ENCODE measurements around the gene ACADL.

ACADL gene

GRCh38 chr2:210207929-210208328 is 17.3 kb downstream of the ACADL start:
- Histone ChIP-seq H3K4me1 (ENCODE audit: control insufficient read depth, insufficient read depth, low read length, poor library complexity, severe bottlenecking) (no peaks in the 10 kb centered on the region), H3K36me3 (ENCODE audit: control insufficient read depth, insufficient read depth, low read length) (no peaks in the 10 kb centered on the region), H3K9me3 (ENCODE audit: control insufficient read depth, low read length) (no peaks in the 10 kb centered on the region), H3K4me3 (ENCODE audit: insufficient read depth, low read depth, low read length, poor library complexity, severe bottlenecking) (no peak overlapping the region), H3K27ac (ENCODE audit: insufficient read depth, low read length, poor library complexity, severe bottlenecking) (no peak overlapping the region), H3K27me3 (replicated peaks; ENCODE audit: control insufficient read depth, insufficient read depth, low read length, poor library complexity, severe bottlenecking) (peaks cover 3% of the 10 kb centered on the region)
- no peak for DNase-seq

DNA sequence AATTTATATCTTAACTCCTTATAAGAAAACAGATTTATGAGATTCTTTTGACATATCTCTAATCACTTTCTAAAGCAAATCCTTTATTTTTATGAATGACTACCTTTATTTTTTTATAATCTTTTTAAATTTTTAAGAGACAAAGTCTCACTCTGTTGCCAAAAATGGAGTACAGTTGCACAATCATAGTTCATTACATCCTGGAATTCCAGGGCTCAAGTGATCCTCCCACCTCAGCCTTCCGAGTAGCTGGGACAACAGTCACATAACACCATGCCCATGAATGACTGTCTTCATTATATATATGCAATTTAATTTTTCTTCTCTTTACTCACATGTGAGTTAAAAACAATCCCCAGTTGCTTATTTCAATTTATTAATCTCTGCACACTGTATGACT is 21.7 kb downstream of the ACADL start:
- no peak overlapping the region for H3K27ac ChIP-seq (ENCODE audit: insufficient read depth, low read length, poor library complexity, severe bottlenecking)

GRCh38 chr2:210203147-210203546 is 22.1 kb downstream of the ACADL start:
- Histone ChIP-seq H3K4me1 (ENCODE audit: control insufficient read depth, insufficient read depth, low read length, poor library complexity, severe bottlenecking) (no peaks in the 10 kb centered on the region), H3K4me3 (ENCODE audit: insufficient read depth, low read depth, low read length, poor library complexity, severe bottlenecking) (no peak overlapping the region), H3K27me3 (replicated peaks; ENCODE audit: control insufficient read depth, insufficient read depth, low read length, poor library complexity, severe bottlenecking) (peaks cover 3% of the 10 kb centered on the region), H3K9me3 (ENCODE audit: control insufficient read depth, low read length) (no peaks in the 10 kb centered on the region), H3K27ac (ENCODE audit: insufficient read depth, low read length, poor library complexity, severe bottlenecking) (no peak overlapping the region), H3K36me3 (ENCODE audit: control insufficient read depth, insufficient read depth, low read length) (no peaks in the 10 kb centered on the region)
- no peak for DNase-seq

More for the DNA sequence above, 21.7 kb downstream of the ACADL start:
- H3K4me1 ChIP-seq (ENCODE audit: control insufficient read depth, insufficient read depth, low read length, poor library complexity, severe bottlenecking) = no peaks in the 10 kb centered on the region
- H3K36me3 ChIP-seq (ENCODE audit: control insufficient read depth, insufficient read depth, low read length) = no peaks in the 10 kb centered on the region
- no peak overlapping the region for H3K4me3 ChIP-seq (ENCODE audit: insufficient read depth, low read depth, low read length, poor library complexity, severe bottlenecking)
- no peak for DNase-seq
- no peaks in the 10 kb centered on the region for H3K9me3 ChIP-seq (ENCODE audit: control insufficient read depth, low read length)
- H3K27me3 ChIP-seq (replicated peaks; ENCODE audit: control insufficient read depth, insufficient read depth, low read length, poor library complexity, severe bottlenecking) = peaks cover 3% of the 10 kb centered on the region

DNA sequence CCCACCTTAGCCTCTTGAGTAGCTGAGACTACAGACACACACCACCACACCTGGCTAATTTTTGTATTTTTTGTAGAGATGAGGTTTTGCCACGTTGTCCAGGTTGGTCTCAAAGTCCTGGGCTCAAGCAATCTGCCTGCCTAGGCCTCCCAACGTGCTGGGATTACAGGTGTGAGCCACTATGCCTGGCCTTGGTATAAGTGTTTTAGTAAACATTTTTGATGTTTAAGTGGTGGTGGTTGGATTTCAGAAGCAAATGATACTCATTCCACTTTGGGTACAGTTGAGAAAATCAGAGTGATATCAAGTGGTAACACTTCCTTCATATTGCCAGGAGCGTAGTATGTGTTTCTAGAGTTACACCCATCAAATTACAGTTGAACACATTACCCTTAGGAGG is 25.4 kb downstream of the ACADL start:
- DNase-seq = no peak
- Histone ChIP-seq H3K27me3 (replicated peaks; ENCODE audit: control insufficient read depth, insufficient read depth, low read length, poor library complexity, severe bottlenecking) (no peaks in the 10 kb centered on the region), H3K27ac (ENCODE audit: insufficient read depth, low read length, poor library complexity, severe bottlenecking) (no peak overlapping the region), H3K36me3 (ENCODE audit: control insufficient read depth, insufficient read depth, low read length) (no peaks in the 10 kb centered on the region), H3K4me1 (ENCODE audit: control insufficient read depth, insufficient read depth, low read length, poor library complexity, severe bottlenecking) (no peaks in the 10 kb centered on the region), H3K9me3 (ENCODE audit: control insufficient read depth, low read length) (no peaks in the 10 kb centered on the region), H3K4me3 (ENCODE audit: insufficient read depth, low read depth, low read length, poor library complexity, severe bottlenecking) (no peak overlapping the region)

- Histone ChIP-seq H3K27ac (ENCODE audit: insufficient read depth, low read length, poor library complexity, severe bottlenecking) (no peak overlapping the region), H3K27me3 (replicated peaks; ENCODE audit: control insufficient read depth, insufficient read depth, low read length, poor library complexity, severe bottlenecking) (no peaks in the 10 kb centered on the region), H3K4me1 (ENCODE audit: control insufficient read depth, insufficient read depth, low read length, poor library complexity, severe bottlenecking) (no peaks in the 10 kb centered on the region), H3K4me3 (ENCODE audit: insufficient read depth, low read depth, low read length, poor library complexity, severe bottlenecking) (no peak overlapping the region), H3K9me3 (ENCODE audit: control insufficient read depth, low read length) (no peaks in the 10 kb centered on the region), H3K36me3 (ENCODE audit: control insufficient read depth, insufficient read depth, low read length) (no peaks in the 10 kb centered on the region)
- no peak for DNase-seq
Observed at GRCh38 chr2:210199186-210199765, 26.0 kb downstream of the ACADL start.

DNA sequence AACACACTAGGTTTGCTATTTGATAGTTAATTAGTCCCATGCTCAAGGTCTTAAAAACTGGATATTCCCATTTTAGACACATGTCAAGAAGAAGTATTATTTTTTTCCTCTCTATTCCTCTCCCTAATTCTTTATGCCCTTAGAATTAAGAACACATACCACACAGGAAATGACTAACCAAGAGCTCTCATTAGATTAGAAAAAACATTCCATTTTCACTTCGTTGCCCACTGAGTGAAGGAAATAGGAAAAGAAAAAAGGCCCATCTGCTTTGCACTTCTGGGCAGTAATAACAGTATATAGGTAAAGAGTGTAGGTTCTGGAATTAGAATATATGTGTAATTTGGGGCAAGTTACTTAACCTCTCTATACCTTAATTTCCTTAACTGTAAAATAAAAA is 26.9 kb downstream of the ACADL start:
- Histone ChIP-seq H3K4me3 (ENCODE audit: insufficient read depth, low read depth, low read length, poor library complexity, severe bottlenecking) (no peak overlapping the region), H3K27ac (ENCODE audit: insufficient read depth, low read length, poor library complexity, severe bottlenecking) (no peak overlapping the region), H3K36me3 (ENCODE audit: control insufficient read depth, insufficient read depth, low read length) (no peaks in the 10 kb centered on the region), H3K9me3 (ENCODE audit: control insufficient read depth, low read length) (no peaks in the 10 kb centered on the region), H3K4me1 (ENCODE audit: control insufficient read depth, insufficient read depth, low read length, poor library complexity, severe bottlenecking) (no peaks in the 10 kb centered on the region), H3K27me3 (replicated peaks; ENCODE audit: control insufficient read depth, insufficient read depth, low read length, poor library complexity, severe bottlenecking) (no peaks in the 10 kb centered on the region)
- DNase-seq = no peak

- DNase-seq = no peak
- no peaks in the 10 kb centered on the region for H3K9me3 ChIP-seq (ENCODE audit: control insufficient read depth, low read length)
- H3K27me3 ChIP-seq (replicated peaks; ENCODE audit: control insufficient read depth, insufficient read depth, low read length, poor library complexity, severe bottlenecking) = no peaks in the 10 kb centered on the region
- H3K4me1 ChIP-seq (ENCODE audit: control insufficient read depth, insufficient read depth, low read length, poor library complexity, severe bottlenecking) = no peaks in the 10 kb centered on the region
- no peak overlapping the region for H3K4me3 ChIP-seq (ENCODE audit: insufficient read depth, low read depth, low read length, poor library complexity, severe bottlenecking)
- H3K36me3 ChIP-seq (ENCODE audit: control insufficient read depth, insufficient read depth, low read length) = no peaks in the 10 kb centered on the region
- no peak overlapping the region for H3K27ac ChIP-seq (ENCODE audit: insufficient read depth, low read length, poor library complexity, severe bottlenecking)
Observed at GRCh38 chr2:210197720-210198119, 27.5 kb downstream of the ACADL start.

DNA sequence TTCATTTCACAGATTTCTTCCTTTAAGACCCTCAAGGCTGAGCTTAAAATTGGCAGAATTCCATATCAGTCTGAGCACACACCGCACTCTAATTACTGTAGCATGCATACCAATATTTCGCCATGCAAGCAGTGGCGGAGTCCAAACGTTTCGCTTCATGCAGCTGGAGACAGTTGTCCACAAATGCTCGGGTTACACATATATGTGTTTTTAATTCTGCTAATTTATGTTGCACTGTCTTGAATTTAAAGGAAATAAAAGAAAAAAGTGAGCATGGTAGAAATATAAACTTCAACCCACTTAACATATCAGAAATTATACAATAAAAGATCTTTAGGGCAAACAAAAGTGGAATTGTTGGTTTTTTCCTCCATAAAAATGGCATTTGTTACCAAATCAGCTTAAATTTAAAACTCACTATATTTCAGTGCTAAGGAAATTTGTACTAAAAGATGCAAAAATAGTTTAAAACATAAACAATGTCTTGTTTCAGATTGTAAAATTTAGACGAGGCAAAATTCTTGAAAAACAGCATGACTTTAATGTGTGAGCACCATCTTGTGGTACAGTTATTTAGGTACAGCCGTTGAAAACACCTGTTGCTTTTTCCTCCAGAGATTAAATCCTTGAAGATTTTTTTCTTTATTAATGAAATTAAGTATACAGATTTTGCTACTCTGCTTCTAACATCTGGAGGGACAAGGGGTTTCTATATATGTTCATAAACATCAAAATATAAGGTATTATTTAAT is 30.0 kb downstream of the ACADL start:
- Histone ChIP-seq H3K9me3 (ENCODE audit: control insufficient read depth, low read length) (no peaks in the 10 kb centered on the region), H3K4me1 (ENCODE audit: control insufficient read depth, insufficient read depth, low read length, poor library complexity, severe bottlenecking) (no peaks in the 10 kb centered on the region), H3K27ac (ENCODE audit: insufficient read depth, low read length, poor library complexity, severe bottlenecking) (no peak overlapping the region), H3K27me3 (replicated peaks; ENCODE audit: control insufficient read depth, insufficient read depth, low read length, poor library complexity, severe bottlenecking) (no peaks in the 10 kb centered on the region), H3K36me3 (ENCODE audit: control insufficient read depth, insufficient read depth, low read length) (no peaks in the 10 kb centered on the region), H3K4me3 (ENCODE audit: insufficient read depth, low read depth, low read length, poor library complexity, severe bottlenecking) (no peak overlapping the region)
- no peak for DNase-seq

DNA sequence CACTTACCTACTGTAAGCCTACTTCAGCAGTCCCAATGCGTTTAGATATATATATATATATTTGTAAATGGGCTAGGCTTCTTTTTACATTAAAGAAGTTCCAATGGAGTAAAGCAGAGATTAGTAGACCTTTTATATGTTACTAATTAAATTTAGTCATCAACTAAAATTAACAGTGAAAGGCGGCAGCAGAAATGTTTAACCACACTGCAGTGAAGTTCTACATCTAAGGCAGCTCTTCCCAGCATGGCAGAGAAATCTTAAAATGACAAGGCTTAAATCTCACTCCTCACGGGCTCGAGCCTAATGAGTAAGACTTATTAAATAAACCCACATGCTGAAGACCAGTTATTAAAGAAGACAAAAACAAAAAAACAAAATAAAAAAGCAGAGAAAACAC is 34.9 kb downstream of the ACADL start:
- DNase-seq = no peak
- H3K27me3 ChIP-seq (replicated peaks; ENCODE audit: control insufficient read depth, insufficient read depth, low read length, poor library complexity, severe bottlenecking) = no peaks in the 10 kb centered on the region
- H3K27ac ChIP-seq (ENCODE audit: insufficient read depth, low read length, poor library complexity, severe bottlenecking) = no peak overlapping the region
- no peaks in the 10 kb centered on the region for H3K4me1 ChIP-seq (ENCODE audit: control insufficient read depth, insufficient read depth, low read length, poor library complexity, severe bottlenecking)
- H3K36me3 ChIP-seq (ENCODE audit: control insufficient read depth, insufficient read depth, low read length) = no peaks in the 10 kb centered on the region
- no peaks in the 10 kb centered on the region for H3K9me3 ChIP-seq (ENCODE audit: control insufficient read depth, low read length)
- no peak overlapping the region for H3K4me3 ChIP-seq (ENCODE audit: insufficient read depth, low read depth, low read length, poor library complexity, severe bottlenecking)

DNA sequence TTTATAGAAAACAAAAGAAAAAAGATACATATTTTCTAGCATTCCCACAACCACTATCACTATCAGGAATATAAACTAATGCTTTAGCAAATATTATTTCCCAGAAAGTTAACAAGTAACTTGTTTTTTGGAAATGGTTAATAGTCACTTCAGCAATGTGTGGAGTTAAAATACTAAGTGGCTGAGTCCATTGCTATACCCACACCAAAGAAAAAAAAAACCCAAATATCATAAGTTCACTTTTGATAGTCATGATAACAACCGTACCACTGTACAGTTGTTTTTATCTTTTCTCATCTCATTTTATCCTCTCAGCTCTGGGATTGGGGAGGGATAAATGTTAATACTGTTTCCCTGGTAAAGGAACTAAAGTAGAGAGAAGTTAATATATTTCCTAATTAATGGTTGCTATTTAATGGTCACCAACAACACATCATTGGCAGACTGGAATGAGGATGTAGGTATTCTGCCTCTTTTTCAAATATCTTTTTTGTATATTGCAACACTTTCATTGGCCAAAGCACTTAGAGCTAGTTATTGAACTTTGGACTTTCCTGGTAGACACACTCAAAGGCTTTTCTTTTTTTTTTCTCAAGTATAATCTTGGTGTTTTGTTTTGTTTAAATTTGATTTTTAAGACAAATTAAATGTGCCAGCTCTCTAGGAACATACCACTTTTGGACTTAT is 35.7 kb downstream of the ACADL start:
- Histone ChIP-seq H3K36me3 (ENCODE audit: control insufficient read depth, insufficient read depth, low read length) (no peaks in the 10 kb centered on the region), H3K4me3 (ENCODE audit: insufficient read depth, low read depth, low read length, poor library complexity, severe bottlenecking) (no peak overlapping the region), H3K4me1 (ENCODE audit: control insufficient read depth, insufficient read depth, low read length, poor library complexity, severe bottlenecking) (no peaks in the 10 kb centered on the region), H3K9me3 (ENCODE audit: control insufficient read depth, low read length) (no peaks in the 10 kb centered on the region), H3K27me3 (replicated peaks; ENCODE audit: control insufficient read depth, insufficient read depth, low read length, poor library complexity, severe bottlenecking) (no peaks in the 10 kb centered on the region), H3K27ac (ENCODE audit: insufficient read depth, low read length, poor library complexity, severe bottlenecking) (no peak overlapping the region)
- DNase-seq = no peak
